Caco-2 (cell line): Measurements from ENCODE around the gene CXorf38. TPM values are rescaled to one million over a fixed set of nuclear protein-coding genes. Genes with fewer than 3 reads are reported as not detected.

Experiments used
- BruUV-seq: library from RNA; stranded (reverse); fragments of 400-500 nt; replicated peaks from 2 replicates; lab custom pipeline; 2021; lab: Mats Ljungman, UMichigan
- CTCF ChIA-PET: fragments of 300-600 bp; sonication (Branson Sonifier 250); formaldehyde crosslinking; loops from one replicate; lab custom pipeline; 2022; ENCODE audit warnings: antibody characterized with exemption; lab: Charles Lee
- POLR2A ChIA-PET: fragments of 300-600 bp; sonication (Branson Sonifier 250); formaldehyde crosslinking; loops from one replicate; lab custom pipeline; 2022; ENCODE audit warnings: antibody characterized with exemption; lab: Charles Lee
- DNase-seq, 2 experiments: peaks; one replicate each; pipeline versions ENCODE4 v3.0.0 to v3.0.0-alpha.2; 2020 to 2022
- H3K27me3 ChIP-seq: replicated peaks from 2 replicates; pipeline ENCODE4 v1.6.0; 2011; ENCODE audit warnings: low read length; ENCODE audit not compliant: control insufficient read depth, insufficient read depth
- H3K36me3 ChIP-seq: 2 replicates; pipeline ENCODE4 v1.5.1; 2011; ENCODE audit warnings: low read length; ENCODE audit not compliant: control insufficient read depth, insufficient read depth
- H3K4me1 ChIP-seq: fragments of 250-450 bp; sonication (Bioruptor Pico); 2 replicates; pipeline ENCODE4 v1.5.1; 2020; ENCODE audit warnings: mild to moderate bottlenecking
- H3K4me3 ChIP-seq: 2 replicates; pipeline ENCODE4 v1.5.1; 2011; ENCODE audit warnings: low read depth, mild to moderate bottlenecking, control low read depth, low read length
- H3K9me3 ChIP-seq: fragments of 250-450 bp; sonication (Bioruptor Pico); 2 replicates; pipeline ENCODE4 v1.5.1; 2020; ENCODE audit warnings: mild to moderate bottlenecking, moderate library complexity
- H3K27ac Mint-ChIP-seq: one replicate; pipeline ENCODE4 v1.8.0; 2022; ENCODE audit warnings: mixed read lengths; ENCODE audit not compliant: unreplicated experiment
- H3K27me3 Mint-ChIP-seq: one replicate; pipeline ENCODE4 v1.8.0; 2022; ENCODE audit warnings: mixed read lengths; ENCODE audit not compliant: insufficient read depth, unreplicated experiment
- H3K36me3 Mint-ChIP-seq: one replicate; pipeline ENCODE4 v1.8.0; 2022; ENCODE audit warnings: mild to moderate bottlenecking, mixed read lengths; ENCODE audit not compliant: insufficient read depth, unreplicated experiment
- H3K4me1 Mint-ChIP-seq: one replicate; pipeline ENCODE4 v1.8.0; 2022; ENCODE audit warnings: low read depth, mixed read lengths; ENCODE audit not compliant: unreplicated experiment
- H3K4me3 Mint-ChIP-seq: one replicate; pipeline ENCODE4 v1.8.0; 2022; ENCODE audit warnings: mild to moderate bottlenecking, moderate library complexity, mixed read lengths; ENCODE audit not compliant: unreplicated experiment
- H3K9me3 Mint-ChIP-seq: one replicate; pipeline ENCODE4 v1.8.0; 2022; ENCODE audit warnings: mixed read lengths; ENCODE audit not compliant: unreplicated experiment
- CTCF ChIP-seq, 2 experiments: fragments of 200-600 bp in 1 of 2; IDR thresholded peaks; 1 replicate in 1 of 2; 2 replicates in 1 of 2; pipeline versions ENCODE4 v1.5.1 to v1.8.0; 2011 to 2022; ENCODE audit warnings: antibody characterized with exemption in 1 of 2, control low read depth in 1 of 2, inconsistent platforms in 1 of 2, low read depth in 1 of 2, low read length in 1 of 2, mild to moderate bottlenecking in 1 of 2, moderate library complexity in 1 of 2; ENCODE audit not compliant: insufficient read depth in 1 of 2, severe bottlenecking in 1 of 2, unreplicated experiment in 1 of 2
- intact Hi-C: fragments of 100-400 bp; cut with micrococcal nuclease; formaldehyde crosslinking; loops from one replicate; pipeline ENCODE4 v1.10.0; 2022; ENCODE audit not compliant: unreplicated experiment
- total RNA-seq: library from RNA; stranded (reverse); gene quantifications from 2 replicates; pipeline ENCODE4 v1.2.3, GENCODE V29; 2022

CXorf38 gene
- total RNA-seq, 1 experiment from 2014 or later: 8.7 TPM

- no TSS peak for BruUV-seq
- no peaks in the 10 kb centered on the region for H3K4me1 Mint-ChIP-seq
- ChIA-PET CTCF (no interaction called here), POLR2A (no interaction called here)
- no peaks in the 10 kb centered on the region for H3K36me3 ChIP-seq
- no peaks in the 10 kb centered on the region for H3K27me3 ChIP-seq
- H3K4me1 ChIP-seq: no peaks in the 10 kb centered on the region
- no peak overlapping the region for H3K4me3 Mint-ChIP-seq
- no peak overlapping the region for H3K4me3 ChIP-seq
- no peak for DNase-seq
- TF ChIP-seq CTCF (IDR thresholded peaks at IDR 0.05; ENCODE audit: insufficient read depth in 1 of 2, low read depth in 1 of 2, low read length in 1 of 2, severe bottlenecking in 1 of 2, unreplicated experiment in 1 of 2): no peak
- no peaks in the 10 kb centered on the region for H3K27me3 Mint-ChIP-seq
- intact Hi-C loops: no loop called here
- H3K27ac Mint-ChIP-seq: no peak overlapping the region
- H3K9me3 ChIP-seq: no peaks in the 10 kb centered on the region
- no peaks in the 10 kb centered on the region for H3K9me3 Mint-ChIP-seq
- no peaks in the 10 kb centered on the region for H3K36me3 Mint-ChIP-seq
These were observed 24.8 kb downstream of the CXorf38 start for GRCh38 chrX:40622479-40623138.

- Histone ChIP-seq H3K27me3 (no peaks in the 10 kb centered on the region), H3K9me3 (no peaks in the 10 kb centered on the region), H3K4me3 (no peak overlapping the region), H3K4me1 (no peaks in the 10 kb centered on the region), H3K36me3 (no peaks in the 10 kb centered on the region)
- no peak for TF ChIP-seq CTCF (IDR thresholded peaks at IDR 0.05; ENCODE audit: insufficient read depth in 1 of 2, low read depth in 1 of 2, low read length in 1 of 2, severe bottlenecking in 1 of 2, unreplicated experiment in 1 of 2)
- no peaks in the 10 kb centered on the region for H3K9me3 Mint-ChIP-seq
- H3K27me3 Mint-ChIP-seq: no peaks in the 10 kb centered on the region
- no peaks in the 10 kb centered on the region for H3K4me1 Mint-ChIP-seq
- no peak overlapping the region for H3K4me3 Mint-ChIP-seq
- intact Hi-C loops: no loop called here
- CTCF ChIA-PET: interaction anchor here (1.1 kb wide), 1 partner anchor 12 kb away, joined by 3 read pairs; no protein-coding TSS in a partner anchor
- no peak overlapping the region for H3K27ac Mint-ChIP-seq
- POLR2A ChIA-PET: no interaction called here
- DNase-seq: no peak
- no TSS peak for BruUV-seq
- no peaks in the 10 kb centered on the region for H3K36me3 Mint-ChIP-seq
These were observed 29.8 kb downstream of the CXorf38 start for GRCh38 chrX:40617566-40617965.

- no peak overlapping the region for H3K4me3 ChIP-seq
- Mint-ChIP-seq H3K27me3 (no peaks in the 10 kb centered on the region), H3K9me3 (no peaks in the 10 kb centered on the region), H3K36me3 (no peaks in the 10 kb centered on the region), H3K27ac (no peak overlapping the region), H3K4me1 (no peaks in the 10 kb centered on the region), H3K4me3 (no peak overlapping the region)
- DNase-seq: no peak
- intact Hi-C loops: no loop called here
- no peaks in the 10 kb centered on the region for H3K36me3 ChIP-seq
- H3K4me1 ChIP-seq: no peaks in the 10 kb centered on the region
- no TSS peak for BruUV-seq
- ChIA-PET POLR2A (no interaction called here), CTCF (no interaction called here)
- TF ChIP-seq CTCF (IDR thresholded peaks at IDR 0.05; ENCODE audit: insufficient read depth in 1 of 2, low read depth in 1 of 2, low read length in 1 of 2, severe bottlenecking in 1 of 2, unreplicated experiment in 1 of 2): no peak
- H3K9me3 ChIP-seq: no peaks in the 10 kb centered on the region
- H3K27me3 ChIP-seq: no peaks in the 10 kb centered on the region
These were observed 31.4 kb downstream of the CXorf38 start for GRCh38 chrX:40615976-40616375.
